Gastroesophageal sphincter (tissue), 4 donors: Measurements from ENCODE around the gene GALNT9. TPM values are rescaled to one million over a fixed set of nuclear protein-coding genes. Genes with fewer than 3 reads are reported as not detected.

Experiments
- ATAC-seq: fragments of 150-250 bp; one replicate; pipeline ENCODE4 v1.9.1; 2016; ENCODE audit warnings: mild to moderate bottlenecking, moderate library complexity
- H3K27ac ChIP-seq, 4 donors: fragments of 200-600 bp; sonication (generic) in 3 of 4; 1 replicate in 3 of 4; 2 replicates in 1 of 4; pipeline ENCODE4 v1.5.1; 2016 to 2019
- H3K27me3 ChIP-seq: fragments of 200-600 bp; sonication (generic); one replicate; pipeline ENCODE4 v1.5.1; 2019
- H3K36me3 ChIP-seq, 2 donors: fragments of 200-600 bp; sonication (generic); one replicate each; pipeline ENCODE4 v1.5.1; 2019; ENCODE audit warnings: control low read depth in 1 of 2
- H3K4me1 ChIP-seq, 3 donors: fragments of 200-600 bp; sonication (generic); 1 replicate in 2 of 3; 2 replicates in 1 of 3; pipeline ENCODE4 v1.5.1; 2016 to 2019; ENCODE audit warnings: control low read depth in 2 of 3
- H3K4me3 ChIP-seq, 2 donors: fragments of 200-600 bp; sonication (generic); one replicate each; pipeline ENCODE4 v1.5.1; 2019; ENCODE audit warnings: mild to moderate bottlenecking in 1 of 2, moderate library complexity in 1 of 2
- H3K9me3 ChIP-seq, 3 donors: fragments of 200-600 bp; sonication (generic); one replicate each; pipeline ENCODE4 v1.5.1; 2017 to 2019; ENCODE audit warnings: control low read depth in 2 of 3
- CTCF ChIP-seq, 4 experiments: fragments of 200-600 bp in 2 of 4; fragments of 450-650 bp in 2 of 4; sonication (generic) in 1 of 4; IDR thresholded peaks; one replicate each; pipeline ENCODE4 v1.5.1; 2017 to 2019; ENCODE audit warnings: antibody characterized with exemption in 4 of 4, mild to moderate bottlenecking in 2 of 4, moderate library complexity in 2 of 4
- EP300 ChIP-seq: sonication (generic); formaldehyde crosslinking; IDR thresholded peaks from one replicate; pipeline ENCODE4 v1.6.1; 2017; ENCODE audit warnings: antibody characterized with exemption, mild to moderate bottlenecking
- POLR2A ChIP-seq, 2 donors: fragments of 450-650 bp; IDR thresholded peaks; one replicate each; pipeline ENCODE4 v1.6.1; 2017; ENCODE audit warnings: antibody characterized with exemption in 2 of 2, mild to moderate bottlenecking in 2 of 2, moderate library complexity in 1 of 2
- POLR2AphosphoS5 ChIP-seq: sonication (generic); formaldehyde crosslinking; IDR thresholded peaks from one replicate; pipeline ENCODE4 v1.6.1; 2017; ENCODE audit warnings: antibody characterized with exemption
- WGBS, 2 donors: methylation state at CpG; one replicate each; pipeline ENCODE4 v1.1.5; 2018; ENCODE audit warnings: low coverage in 1 of 2; 5-methylcytosine and 5-hydroxymethylcytosine counted together
- total RNA-seq, 4 donors: library from RNA; depleted of rRNA; stranded (reverse); fragments of >200 nt; gene quantifications; one replicate each; pipeline ENCODE4 v1.1.0, GENCODE V29; 2016

GALNT9 gene
- total RNA-seq, 4 donors from 2014 or later, result 2.0 TPM; not detected in 3

- Histone ChIP-seq H3K27ac (no peak overlapping the region), H3K4me3 (no peak overlapping the region), H3K9me3 (peaks cover 0 to 9% (median 0%) of the 10 kb centered on the region in 3 donors), H3K4me1 (no peaks in the 10 kb centered on the region), H3K27me3 (peaks cover 100% of the 10 kb centered on the region), H3K36me3 (no peaks in the 10 kb centered on the region)
- 89 to 94% methylated on average over 10 to 12 of the region's 41 CpGs for WGBS, 2 donors
- ATAC-seq, result no peak
- TF ChIP-seq POLR2AphosphoS5 (no peak), POLR2A (IDR thresholded peaks at IDR 0.05) (no peak), EP300 (no peak), CTCF (IDR thresholded peaks at IDR 0.05) (no peak)
Measured at GRCh38 chr12:132336451-132337413, 7.3 kb upstream of the GALNT9 start.

- no peak overlapping the region for H3K4me3 ChIP-seq
- TF ChIP-seq POLR2A (IDR thresholded peaks at IDR 0.05) (no peak), EP300 (no peak), POLR2AphosphoS5 (no peak), CTCF (IDR thresholded peaks at IDR 0.05) (no peak)
- ATAC-seq, result no peak
- H3K9me3 ChIP-seq, result peaks cover 0 to 9% (median 0%) of the 10 kb centered on the region in 3 donors
- no peaks in the 10 kb centered on the region for H3K36me3 ChIP-seq
- peaks cover 0 to under 1% (median 0%) of the 10 kb centered on the region in 3 donors for H3K4me1 ChIP-seq
- H3K27me3 ChIP-seq, result peaks cover 100% of the 10 kb centered on the region
- H3K27ac ChIP-seq, result no peak overlapping the region
- WGBS, 2 donors, result 82% methylated on average over 2 of the region's 11 CpGs; no CpG with 5 or more reads in 1 of the 2 donors
Measured at GRCh38 chr12:132335179-132335756, 5.9 kb upstream of the GALNT9 start.

GRCh38 chr12:132333766-132334165 is 4.4 kb upstream of the GALNT9 start:
- peaks cover 100% of the 10 kb centered on the region for H3K27me3 ChIP-seq
- WGBS, 2 donors, result 61% methylated on average over 2 of the region's 26 CpGs; no CpG with 5 or more reads in 1 of the 2 donors

GRCh38 chr12:132333273-132333672 is 3.9 kb upstream of the GALNT9 start:
- TF ChIP-seq CTCF (IDR thresholded peaks at IDR 0.05), result no peak
- TF ChIP-seq POLR2A (IDR thresholded peaks at IDR 0.05), result no peak
- TF ChIP-seq EP300, result no peak
- no peak for TF ChIP-seq POLR2AphosphoS5
- peaks cover 0 to 9% (median 0%) of the 10 kb centered on the region in 3 donors for H3K9me3 ChIP-seq
- no peak for ATAC-seq
- peaks cover 100% of the 10 kb centered on the region for H3K27me3 ChIP-seq
- no peaks in the 10 kb centered on the region for H3K36me3 ChIP-seq
- H3K4me1 ChIP-seq, result peaks cover 0 to 20% (median 7%) of the 10 kb centered on the region in 3 donors
- no peak overlapping the region for H3K4me3 ChIP-seq
- 28% methylated on average over 2 of the region's 13 CpGs; no CpG with 5 or more reads in 1 of the 2 donors for WGBS, 2 donors
- no peak overlapping the region for H3K27ac ChIP-seq

More at GRCh38 chr12:132333766-132334165, 4.4 kb upstream of the GALNT9 start:
- TF ChIP-seq EP300 (no peak), POLR2A (IDR thresholded peaks at IDR 0.05) (no peak), POLR2AphosphoS5 (no peak), CTCF (IDR thresholded peaks at IDR 0.05) (no peak)
- ATAC-seq, result no peak
- Histone ChIP-seq H3K9me3 (peaks cover 0 to 9% (median 0%) of the 10 kb centered on the region in 3 donors), H3K4me3 (no peak overlapping the region), H3K4me1 (peaks cover 0 to 15% (median 2%) of the 10 kb centered on the region in 3 donors), H3K36me3 (no peaks in the 10 kb centered on the region), H3K27ac (no peak overlapping the region)
